ENCODE results near the gene BCL6. TPM values are rescaled to one million over a fixed set of nuclear protein-coding genes. Genes with fewer than 3 reads are reported as not detected.

The BCL6 gene
- total RNA-seq, 1 donor from 2014 or later, result 7.6 TPM

GRCh38 chr3:187750006-187750512 is 4.8 kb upstream of the BCL6 start:
- Mint-ChIP-seq H3K4me1 (ENCODE audit: unreplicated experiment) (peaks cover 29% of the 10 kb centered on the region), H3K9me3 (ENCODE audit: unreplicated experiment) (no peaks in the 10 kb centered on the region), H3K27ac (ENCODE audit: unreplicated experiment) (peak overlapping the region; percentile 7), H3K36me3 (ENCODE audit: low read depth, unreplicated experiment) (no peaks in the 10 kb centered on the region), H3K27me3 (ENCODE audit: unreplicated experiment) (no peaks in the 10 kb centered on the region), H3K4me3 (ENCODE audit: unreplicated experiment) (peak overlapping the region; percentile 83)
- DNase-seq (ENCODE audit: low spot score), result peak; percentile 37
- TF ChIP-seq CTCF (IDR thresholded peaks at IDR 0.05; ENCODE audit: unreplicated experiment), result no peak

DNA sequence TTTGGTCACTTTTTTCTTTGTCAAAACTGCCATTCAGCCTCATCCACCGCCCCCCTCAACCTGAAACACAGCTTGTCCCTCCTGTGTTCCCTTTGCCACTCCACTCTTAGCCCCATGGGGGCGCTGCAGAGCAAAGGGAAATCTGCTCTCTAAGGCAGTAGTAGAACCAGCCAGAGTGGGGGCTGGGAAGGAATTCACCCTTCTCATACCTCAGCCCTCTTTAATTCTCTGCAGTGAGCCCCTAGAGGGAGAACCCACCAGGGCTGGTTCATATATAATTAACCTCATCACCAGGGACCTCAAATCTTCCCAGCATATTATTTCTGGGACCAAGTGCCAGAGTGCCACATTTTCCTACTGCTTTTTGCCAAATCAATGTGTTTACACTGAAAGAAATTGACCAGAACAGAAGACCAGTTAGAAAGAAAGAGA is 2.8 kb upstream of the BCL6 start:
- Mint-ChIP-seq H3K36me3 (ENCODE audit: low read depth, unreplicated experiment) (no peaks in the 10 kb centered on the region), H3K4me1 (ENCODE audit: unreplicated experiment) (peaks cover 34% of the 10 kb centered on the region), H3K4me3 (ENCODE audit: unreplicated experiment) (no peak overlapping the region), H3K9me3 (ENCODE audit: unreplicated experiment) (no peaks in the 10 kb centered on the region), H3K27me3 (ENCODE audit: unreplicated experiment) (peaks cover 3% of the 10 kb centered on the region), H3K27ac (ENCODE audit: unreplicated experiment) (no peak overlapping the region)
- TF ChIP-seq CTCF (IDR thresholded peaks at IDR 0.05; ENCODE audit: unreplicated experiment), result peak; percentile 96
- peak; percentile 97 for DNase-seq (ENCODE audit: low spot score)

- Mint-ChIP-seq H3K4me1 (ENCODE audit: unreplicated experiment) (peaks cover 34% of the 10 kb centered on the region), H3K9me3 (ENCODE audit: unreplicated experiment) (no peaks in the 10 kb centered on the region), H3K36me3 (ENCODE audit: low read depth, unreplicated experiment) (no peaks in the 10 kb centered on the region), H3K27ac (ENCODE audit: unreplicated experiment) (no peak overlapping the region), H3K4me3 (ENCODE audit: unreplicated experiment) (no peak overlapping the region), H3K27me3 (ENCODE audit: unreplicated experiment) (peaks cover 3% of the 10 kb centered on the region)
- no peak for DNase-seq (ENCODE audit: low spot score)
- TF ChIP-seq CTCF (IDR thresholded peaks at IDR 0.05; ENCODE audit: unreplicated experiment), result no peak
Measured at GRCh38 chr3:187747506-187747905, 2.2 kb upstream of the BCL6 start.

GRCh38 chr3:187746442-187747281 is 1.4 kb upstream of the BCL6 start:
- Mint-ChIP-seq H3K27me3 (ENCODE audit: unreplicated experiment) (peaks cover 3% of the 10 kb centered on the region), H3K36me3 (ENCODE audit: low read depth, unreplicated experiment) (no peaks in the 10 kb centered on the region), H3K9me3 (ENCODE audit: unreplicated experiment) (no peaks in the 10 kb centered on the region), H3K27ac (ENCODE audit: unreplicated experiment) (peak overlapping the region; percentile 99), H3K4me3 (ENCODE audit: unreplicated experiment) (peak overlapping the region; percentile 93), H3K4me1 (ENCODE audit: unreplicated experiment) (peaks cover 39% of the 10 kb centered on the region)
- no peak for TF ChIP-seq CTCF (IDR thresholded peaks at IDR 0.05; ENCODE audit: unreplicated experiment)
- DNase-seq (ENCODE audit: low spot score), result no peak

DNA sequence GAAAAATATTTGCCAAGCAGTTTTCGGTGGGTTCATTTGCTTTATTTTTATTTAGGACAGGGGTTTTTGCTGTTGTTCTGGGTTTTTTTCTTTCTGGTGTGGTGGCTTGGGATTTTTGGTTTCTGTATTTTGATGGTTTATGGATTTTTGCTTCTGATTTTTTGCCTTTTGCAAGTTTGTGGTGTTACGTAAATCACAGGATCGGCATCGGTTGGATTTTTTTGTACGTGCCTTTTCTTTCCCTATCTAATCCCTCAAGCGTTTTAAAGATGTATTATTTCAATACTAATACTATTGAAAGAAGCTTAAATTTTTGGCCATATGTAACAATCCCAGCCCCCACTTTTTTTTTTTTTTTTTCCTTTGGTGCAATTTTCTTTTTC is 782 bp upstream of the BCL6 start:
- Mint-ChIP-seq H3K4me3 (ENCODE audit: unreplicated experiment) (peak overlapping the region; percentile 93), H3K9me3 (ENCODE audit: unreplicated experiment) (no peaks in the 10 kb centered on the region), H3K36me3 (ENCODE audit: low read depth, unreplicated experiment) (no peaks in the 10 kb centered on the region), H3K27ac (ENCODE audit: unreplicated experiment) (peak overlapping the region; percentile 99), H3K4me1 (ENCODE audit: unreplicated experiment) (peaks cover 39% of the 10 kb centered on the region), H3K27me3 (ENCODE audit: unreplicated experiment) (peaks cover 3% of the 10 kb centered on the region)
- DNase-seq (ENCODE audit: low spot score), result no peak
- no peak for TF ChIP-seq CTCF (IDR thresholded peaks at IDR 0.05; ENCODE audit: unreplicated experiment)
